GM21381 (cell line): Measurements from ENCODE around the gene BPIFA1.

Experiments used
- ATAC-seq: cut with Tn5 transposase; IDR thresholded peaks from one replicate; pipeline ENCODE4 v1.9.1; 2021; ENCODE audit warnings: mild to moderate bottlenecking, moderate library complexity; ENCODE audit not compliant: unreplicated experiment

Gene BPIFA1

DNA sequence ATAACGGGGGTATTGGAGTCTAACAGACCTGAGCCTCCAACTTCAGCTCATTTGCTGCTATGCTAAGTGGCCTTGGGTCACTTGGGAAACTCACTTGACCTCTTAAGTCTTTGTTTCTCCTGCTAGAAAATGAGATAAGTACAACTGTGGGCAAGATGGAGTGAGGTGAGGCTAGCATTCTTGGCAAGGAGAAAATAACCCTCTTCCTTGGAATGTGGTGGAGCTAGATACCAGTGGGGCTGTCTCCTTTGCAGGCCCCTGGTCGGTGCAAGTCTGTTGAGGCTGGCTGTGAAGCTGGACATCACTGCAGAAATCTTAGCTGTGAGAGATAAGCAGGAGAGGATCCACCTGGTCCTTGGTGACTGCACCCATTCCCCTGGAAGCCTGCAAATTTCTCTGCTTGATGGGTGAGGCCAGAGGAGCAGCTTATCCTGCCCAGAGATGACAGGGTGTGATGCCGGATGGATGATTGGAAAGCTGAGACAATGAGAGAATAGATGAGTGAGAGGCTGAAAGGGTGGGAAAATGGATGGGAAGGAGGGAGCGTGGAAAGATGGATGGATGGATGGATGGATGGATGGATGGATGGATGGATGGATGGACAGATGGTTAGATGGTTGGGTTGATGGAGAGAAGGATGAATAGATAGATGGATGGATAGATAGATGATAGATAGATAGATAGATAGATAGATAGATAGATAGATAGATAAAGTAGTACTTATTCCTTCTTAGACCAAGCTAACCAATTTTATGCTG is 4.4 kb downstream of the BPIFA1 start:
- ATAC-seq = no peak

- ATAC-seq = no peak
Observed at GRCh38 chr20:33240923-33241322, 5.1 kb downstream of the BPIFA1 start.

DNA sequence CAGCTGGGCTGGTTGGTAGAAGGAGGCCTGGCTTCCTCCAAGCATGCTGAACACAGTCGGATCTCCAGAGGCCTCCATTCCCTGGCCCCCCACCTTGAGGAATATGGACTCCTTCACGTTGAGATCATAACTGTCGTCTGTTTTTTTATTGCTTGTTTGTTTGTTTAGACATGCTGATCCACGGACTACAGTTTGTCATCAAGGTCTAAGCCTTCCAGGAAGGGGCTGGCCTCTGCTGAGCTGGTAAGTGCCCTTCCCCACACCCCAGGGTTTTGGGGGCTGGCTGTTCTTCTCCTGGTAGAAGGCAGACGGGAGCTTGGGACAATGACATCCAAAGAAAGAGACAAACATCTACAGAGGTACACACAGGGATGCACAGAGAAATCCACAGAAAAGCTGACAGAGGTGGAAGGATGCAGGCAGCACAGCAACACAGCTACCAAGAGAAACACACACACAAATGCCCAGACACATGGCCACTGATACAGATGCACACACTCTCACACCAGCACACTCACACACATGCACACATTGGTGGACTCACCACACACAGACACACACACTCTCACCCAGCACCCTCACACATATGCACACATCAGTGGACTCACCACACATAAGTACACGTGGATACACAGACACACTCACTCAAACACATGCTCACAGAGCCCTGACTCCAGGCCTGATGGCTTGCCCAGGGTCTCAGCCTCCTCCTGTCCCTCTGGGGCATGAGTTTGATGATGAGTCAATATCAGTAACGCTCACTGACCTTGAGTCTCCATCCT is 6.7 kb downstream of the BPIFA1 start:
- ATAC-seq = no peak

GRCh38 chr20:33246077-33246476 is 10.3 kb downstream of the BPIFA1 start:
- ATAC-seq = no peak

- no peak for ATAC-seq
Observed at GRCh38 chr20:33249456-33249855, 13.7 kb downstream of the BPIFA1 start.

DNA sequence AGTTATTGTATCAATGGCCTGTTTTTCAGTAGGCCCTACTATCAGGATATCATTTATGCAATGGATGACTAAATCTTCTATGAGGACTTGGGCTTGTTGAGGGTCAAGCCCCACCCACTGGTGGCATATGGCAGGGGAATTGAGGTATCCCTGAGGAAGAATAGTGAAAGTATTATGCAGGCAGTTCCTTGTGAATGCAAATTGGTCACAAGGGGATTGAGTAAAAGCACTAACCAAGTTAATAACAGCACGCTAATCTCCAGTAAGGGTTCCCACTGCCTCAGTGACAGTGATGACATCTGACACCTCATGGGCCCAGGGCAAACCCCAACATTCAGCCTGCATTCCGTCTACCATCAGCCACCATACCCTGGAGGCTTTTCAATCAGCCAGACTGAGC is 14.9 kb downstream of the BPIFA1 start:
- no peak for ATAC-seq

DNA sequence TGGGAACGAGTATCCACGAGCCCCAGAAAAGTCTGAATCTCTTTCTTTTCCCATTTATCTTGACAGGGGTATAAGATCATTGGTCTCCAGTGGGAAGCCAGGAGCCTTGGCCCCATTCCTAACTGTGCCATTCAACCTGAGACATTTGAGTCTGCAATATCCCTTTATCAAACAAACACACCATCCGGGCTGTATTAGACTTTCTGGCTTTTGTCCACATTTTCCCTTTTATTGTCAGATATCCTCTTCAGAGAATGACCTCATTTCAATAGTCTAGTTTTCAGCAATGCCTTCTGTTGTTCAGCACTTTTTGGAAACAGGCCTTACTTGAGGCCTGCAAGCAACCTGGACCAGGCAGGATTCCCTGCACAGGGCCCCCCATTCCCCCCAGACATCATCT is 15.7 kb downstream of the BPIFA1 start:
- no peak for ATAC-seq

GRCh38 chr20:33252460-33252859 is 16.7 kb downstream of the BPIFA1 start:
- no peak for ATAC-seq

- no peak for ATAC-seq
Observed at GRCh38 chr20:33255005-33255404, 19.2 kb downstream of the BPIFA1 start.

GRCh38 chr20:33257237-33257636 is 21.4 kb downstream of the BPIFA1 start:
- ATAC-seq = no peak

GRCh38 chr20:33259371-33259770 is 23.6 kb downstream of the BPIFA1 start:
- no peak for ATAC-seq

- no peak for ATAC-seq
Observed at GRCh38 chr20:33261465-33261864, 25.7 kb downstream of the BPIFA1 start.

GRCh38 chr20:33262658-33263065 is 26.9 kb downstream of the BPIFA1 start:
- ATAC-seq = no peak

DNA sequence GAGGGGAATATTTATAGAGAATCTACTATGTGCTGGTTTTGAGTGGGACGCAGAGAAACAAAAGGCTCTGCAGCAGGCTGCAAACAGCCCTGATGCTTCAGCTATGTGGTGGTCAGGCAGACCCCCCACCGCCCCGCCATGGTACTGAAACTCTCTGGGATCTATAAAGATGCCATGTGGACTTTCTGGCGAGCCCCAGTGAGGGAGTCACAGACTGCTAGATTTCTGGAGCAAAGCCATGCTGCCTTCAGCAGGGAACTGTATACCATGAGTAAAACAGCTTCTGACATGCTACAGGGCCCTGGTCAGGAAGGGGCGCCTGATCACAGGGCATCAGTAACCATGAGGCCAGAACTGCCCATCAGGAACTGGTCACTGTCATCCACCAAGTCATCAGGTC is 28.0 kb downstream of the BPIFA1 start:
- no peak for ATAC-seq

- ATAC-seq = no peak
Observed at GRCh38 chr20:33267701-33268100, 31.9 kb downstream of the BPIFA1 start.

DNA sequence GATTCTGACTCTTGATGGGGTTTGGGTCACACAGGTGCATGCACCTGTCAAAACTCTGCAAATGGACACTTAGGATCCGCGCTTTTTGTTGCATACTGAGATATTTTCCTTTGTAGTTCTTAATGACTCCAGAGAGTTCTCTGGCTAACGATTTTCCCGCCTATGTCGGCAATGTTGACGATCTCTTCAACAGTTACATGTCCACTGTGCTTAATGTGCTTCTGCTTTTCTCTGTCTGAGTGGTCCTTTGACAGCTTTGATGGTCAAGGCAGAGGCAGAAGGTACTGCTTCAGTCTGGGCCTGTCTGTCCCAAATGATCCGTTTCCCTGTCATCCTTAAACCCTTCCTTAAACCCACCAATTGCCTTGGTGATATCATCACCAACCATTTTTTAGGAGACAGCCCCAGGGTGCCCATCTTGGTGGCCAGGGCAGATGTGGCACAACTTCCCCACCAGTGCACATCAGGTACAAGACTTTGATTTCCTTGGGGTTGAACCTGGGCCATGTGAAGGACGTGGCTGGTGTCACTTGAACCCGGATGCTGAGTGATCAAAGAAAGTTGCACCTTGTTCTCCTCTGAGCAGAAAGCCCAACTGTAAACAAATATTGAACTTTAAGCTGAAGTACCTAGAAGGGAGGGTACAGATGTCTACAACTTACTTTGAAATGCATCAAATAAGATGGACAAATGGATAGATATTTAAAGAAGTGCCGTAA is 36.5 kb downstream of the BPIFA1 start:
- ATAC-seq = no peak

GRCh38 chr20:33273117-33273851 is 37.5 kb downstream of the BPIFA1 start:
- no peak for ATAC-seq

- ATAC-seq = no peak
Observed at GRCh38 chr20:33275215-33275614, 39.4 kb downstream of the BPIFA1 start.

DNA sequence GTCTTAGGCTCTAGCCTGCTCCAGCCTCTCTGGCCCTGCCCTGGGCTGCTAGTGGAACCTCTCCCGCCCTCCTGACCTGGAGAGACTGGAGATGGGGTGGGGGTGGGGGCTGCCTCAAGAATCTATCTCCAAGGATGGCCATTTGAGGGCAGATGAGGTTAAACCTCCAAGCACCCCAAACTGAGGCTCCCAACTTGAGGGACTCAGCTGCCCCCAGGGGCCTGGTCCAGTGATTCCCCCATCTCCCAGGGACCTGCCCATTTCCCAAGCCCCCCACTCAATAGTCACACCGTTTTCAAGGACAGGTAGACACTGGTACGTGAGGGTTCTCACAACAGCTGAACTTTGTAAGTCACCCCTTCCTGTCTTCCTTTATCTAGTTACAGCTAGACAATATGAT is 40.1 kb downstream of the BPIFA1 start:
- ATAC-seq = no peak

GRCh38 chr20:33276303-33277113 is 40.7 kb downstream of the BPIFA1 start:
- no peak for ATAC-seq
